Measurements from ENCODE around the gene PPIE. TPM values are rescaled to one million over a fixed set of nuclear protein-coding genes. Genes with fewer than 3 reads are reported as not detected.
"Not testable (repeated sequence)": the region's sequence is repeated elsewhere in the genome, so short reads cannot be mapped to it uniquely, and the experiment has no call there.

PPIE gene
- total and polyA plus RNA-seq, 7 donors: 23.5 to 53.2 (median 34.3) TPM

GRCh38 chr1:39791838-39792237, 53.2 kb downstream of the PPIE start:
- Histone ChIP-seq H3K9me3 (no peaks in the 10 kb centered on the region), H3K36me3 (ENCODE audit: insufficient read depth in 1 of 2, low read depth in 1 of 2) (no peaks in the 10 kb centered on the region), H3K27me3 (ENCODE audit: insufficient read depth in 3 of 3, low read length in 2 of 3) (peaks cover 0 to 25% (median 2%) of the 10 kb centered on the region in 3 donors), H3K27ac (no peak overlapping the region), H3K4me1 (no peaks in the 10 kb centered on the region), H3K4me3 (no peak overlapping the region)
- ATAC-seq (no peak), DNase-seq (no peak)
- no peak for TF ChIP-seq CTCF (IDR thresholded peaks at IDR 0.05)
- intact Hi-C loops (cut with DNase I): no loop called here
- 89 to 98% (median 97%) methylated on average over 2 of the region's 2 CpGs for WGBS, 3 donors

- TF ChIP-seq CTCF (IDR thresholded peaks at IDR 0.05): no peak
- DNase-seq (no peak), ATAC-seq (no peak)
- Histone ChIP-seq H3K36me3 (ENCODE audit: insufficient read depth in 1 of 2, low read depth in 1 of 2) (no peaks in the 10 kb centered on the region), H3K27ac (no peak overlapping the region), H3K4me3 (no peak overlapping the region), H3K27me3 (ENCODE audit: insufficient read depth in 3 of 3, low read length in 2 of 3) (no peaks in the 10 kb centered on the region), H3K4me1 (peaks cover 5% of the 10 kb centered on the region), H3K9me3 (no peaks in the 10 kb centered on the region)
- intact Hi-C loops (cut with DNase I): no loop called here
- 43 to 51% (median 48%) methylated on average over 1 of the region's 1 CpG for WGBS, 3 donors
Measured at GRCh38 chr1:39795651-39796050, 57.0 kb downstream of the PPIE start.

GRCh38 chr1:39798859-39799769, 60.4 kb downstream of the PPIE start:
- H3K36me3 ChIP-seq (ENCODE audit: insufficient read depth in 1 of 2, low read depth in 1 of 2); H3K4me1 ChIP-seq; H3K27me3 ChIP-seq (ENCODE audit: insufficient read depth in 3 of 3, low read length in 2 of 3); H3K9me3 ChIP-seq; intact Hi-C loops (cut with DNase I): not testable (repeated sequence)
- peak; percentile 65 to 83 (median 75) for ATAC-seq
- 50 to 62% (median 55%) methylated on average over 19 to 22 of the region's 26 CpGs for WGBS, 3 donors
- Histone ChIP-seq H3K4me3 (peak overlapping the region; percentile 0), H3K27ac (peak overlapping the region; percentile 66)
- DNase-seq: peak; percentile 59 to 84

GRCh38 chr1:39799770-39800470, 61.2 kb downstream of the PPIE start:
- intact Hi-C loops (cut with DNase I): no loop called here
- peak overlapping the region; percentile 0 for H3K4me3 ChIP-seq
- peak; percentile 77 for TF ChIP-seq CTCF (IDR thresholded peaks at IDR 0.05)

GRCh38 chr1:39800471-39800835, 61.8 kb downstream of the PPIE start:
- Histone ChIP-seq H3K9me3 (no peaks in the 10 kb centered on the region), H3K4me3 (no peak overlapping the region), H3K36me3 (ENCODE audit: insufficient read depth in 1 of 2, low read depth in 1 of 2) (no peaks in the 10 kb centered on the region), H3K27me3 (ENCODE audit: insufficient read depth in 3 of 3, low read length in 2 of 3) (no peaks in the 10 kb centered on the region), H3K4me1 (peaks cover 5% of the 10 kb centered on the region), H3K27ac (peak overlapping the region; percentile 66)
- intact Hi-C loops (cut with DNase I): no loop called here
- ATAC-seq (no peak), DNase-seq (no peak)
- WGBS, 3 donors: 80 to 85% (median 82%) methylated on average over 3 of the region's 3 CpGs
- TF ChIP-seq CTCF (IDR thresholded peaks at IDR 0.05): no peak

More at GRCh38 chr1:39799770-39800470, 61.2 kb downstream of the PPIE start:
- 2 to 5% (median 3%) methylated on average over 8 of the region's 8 CpGs for WGBS, 3 donors
- peak; percentile 89 to 93 (median 92) for ATAC-seq
- peaks cover 5% of the 10 kb centered on the region for H3K4me1 ChIP-seq
- no peaks in the 10 kb centered on the region for H3K27me3 ChIP-seq (ENCODE audit: insufficient read depth in 3 of 3, low read length in 2 of 3)
- H3K27ac ChIP-seq: peak overlapping the region; percentile 66
- no peaks in the 10 kb centered on the region for H3K9me3 ChIP-seq
- DNase-seq: peak; percentile 63 to 82
- H3K36me3 ChIP-seq (ENCODE audit: insufficient read depth in 1 of 2, low read depth in 1 of 2): no peaks in the 10 kb centered on the region

Measured in psoas muscle (tissue), 8 donors.